SK-N-SH treated with all-trans-retinoic acid at 6 μM for 48 hours (cell line): ENCODE measurements around the gene RALGAPA1.

Experiments used
- ATAC-seq: fragments of 200-7000 bp; cut with Tn5 transposase; 3 replicates; pipeline ENCODE4 v1.9.1; 2020; ENCODE audit warnings: mild to moderate bottlenecking, moderate library complexity
- CSDC2 ChIP-seq: fragments of 250-450 bp; sonication (Bioruptor Pico); IDR thresholded peaks from 2 replicates; pipeline ENCODE4 v1.5.0; 2020; ENCODE audit warnings: mild to moderate bottlenecking, moderate library complexity
- CSRNP3 ChIP-seq: fragments of 250-450 bp; sonication (Bioruptor Pico); IDR thresholded peaks from 2 replicates; pipeline ENCODE4 v1.5.1; 2021; ENCODE audit warnings: mild to moderate bottlenecking, moderate library complexity
- ESRRG ChIP-seq: fragments of 250-450 bp; sonication (Bioruptor Pico); IDR thresholded peaks from 2 replicates; pipeline ENCODE4 v1.6.1; 2021; ENCODE audit warnings: mild to moderate bottlenecking
- ISL1 ChIP-seq: fragments of 250-450 bp; sonication (Bioruptor Pico); IDR thresholded peaks from 2 replicates; pipeline ENCODE4 v2.1.2; 2022; ENCODE audit warnings: mild to moderate bottlenecking, moderate library complexity
- OSR1 ChIP-seq: fragments of 250-450 bp; sonication (Bioruptor Pico); IDR thresholded peaks from 2 replicates; pipeline ENCODE4 v1.8.0; 2022; ENCODE audit warnings: moderate library complexity, mild to moderate bottlenecking, inconsistent platforms
- SNAI2 ChIP-seq: fragments of 250-450 bp; sonication (Bioruptor Pico); IDR thresholded peaks from 2 replicates; pipeline ENCODE4 v1.5.0; 2020; ENCODE audit warnings: mild to moderate bottlenecking, moderate library complexity
- TOX ChIP-seq: fragments of 250-450 bp; sonication (Bioruptor Pico); IDR thresholded peaks from 2 replicates; pipeline ENCODE4 v1.8.0; 2021; ENCODE audit warnings: mild to moderate bottlenecking, moderate library complexity, borderline replicate concordance
- TSHZ2 ChIP-seq: fragments of 250-450 bp; sonication (Bioruptor Pico); IDR thresholded peaks from 2 replicates; pipeline ENCODE4 v1.5.0; 2020; ENCODE audit warnings: mild to moderate bottlenecking, moderate library complexity
- ZC3H10 ChIP-seq: fragments of 250-450 bp; sonication (Bioruptor Pico); IDR thresholded peaks from 2 replicates; pipeline ENCODE4 v1.5.1; 2021; ENCODE audit warnings: mild to moderate bottlenecking, moderate library complexity
- ZFP3 ChIP-seq: fragments of 250-450 bp; sonication (Bioruptor Pico); IDR thresholded peaks from 2 replicates; pipeline ENCODE4 v1.5.0; 2020; ENCODE audit warnings: mild to moderate bottlenecking, moderate library complexity
- ZFP30 ChIP-seq: fragments of 450-650 bp; formaldehyde crosslinking; IDR thresholded peaks from 2 replicates; pipeline ENCODE4 v1.5.0; 2022; ENCODE audit warnings: mild to moderate bottlenecking, moderate library complexity
- ZNF8 ChIP-seq: fragments of 450-650 bp; formaldehyde crosslinking; IDR thresholded peaks from 2 replicates; pipeline ENCODE4 v1.5.0; 2020; ENCODE audit warnings: mild to moderate bottlenecking, moderate library complexity
- TF ChIP-seq, protein P1 (sequence below): fragments of 250-450 bp; sonication (Bioruptor Pico); IDR thresholded peaks from 2 replicates; pipeline ENCODE4 v1.5.1; 2020; ENCODE audit warnings: low read depth, mild to moderate bottlenecking, moderate library complexity
- TF ChIP-seq, protein P2 (sequence below): fragments of 250-450 bp; sonication (Bioruptor Pico); IDR thresholded peaks from 2 replicates; pipeline ENCODE4 v1.8.0; 2020; ENCODE audit warnings: mild to moderate bottlenecking, moderate library complexity, borderline replicate concordance
- TF ChIP-seq, protein P3 (sequence below): fragments of 250-450 bp; sonication (Bioruptor Pico); IDR thresholded peaks from 2 replicates; pipeline ENCODE4 v1.8.0; 2021; ENCODE audit warnings: low read depth, mild to moderate bottlenecking, moderate library complexity, borderline replicate concordance

The RALGAPA1 gene

GRCh38 chr14:35809597-35809996, 502 bp upstream of the RALGAPA1 start (continued):
- TF ChIP-seq SNAI2 (CRISPR knock-in tag): no peak
- no peak for TF ChIP-seq OSR1 (CRISPR knock-in tag)
- TF ChIP-seq, all 23 proteins: peak for 0

DNA sequence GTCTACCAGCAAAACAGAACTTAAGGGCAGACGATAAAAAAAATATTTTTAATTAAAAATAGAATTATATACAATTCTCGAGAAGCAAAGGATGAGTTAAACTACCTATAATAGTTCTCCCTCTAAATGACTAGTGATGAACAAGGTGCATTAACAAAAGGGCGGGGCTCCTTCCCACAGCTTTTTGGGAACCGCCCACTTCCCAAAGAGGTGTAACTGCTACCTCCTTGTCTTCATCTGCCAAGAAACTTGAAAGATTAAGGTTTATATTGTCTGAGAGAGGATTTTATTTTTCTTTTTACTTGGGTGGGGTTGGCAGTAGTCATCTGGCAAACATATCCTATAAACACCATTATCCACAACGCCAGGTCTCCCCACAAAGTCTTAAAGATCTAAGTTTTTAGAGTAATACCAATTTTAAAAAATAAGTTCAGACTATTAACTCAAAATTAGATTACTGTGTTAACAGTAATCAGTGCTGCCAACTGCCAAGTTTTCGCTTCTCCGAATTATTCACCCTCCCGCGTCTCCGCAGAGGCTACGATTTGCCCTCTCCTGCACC, 938 bp downstream of the RALGAPA1 start:
- ATAC-seq: peak; percentile 3; the same call in 2 of the 3 replicates

GRCh38 chr14:35807131-35807961, 1.7 kb downstream of the RALGAPA1 start:
- no peak for ATAC-seq
- TF ChIP-seq ISL1: no peak
- TF ChIP-seq ZFP30 (CRISPR knock-in tag): no peak
- TF ChIP-seq, protein P1, sequence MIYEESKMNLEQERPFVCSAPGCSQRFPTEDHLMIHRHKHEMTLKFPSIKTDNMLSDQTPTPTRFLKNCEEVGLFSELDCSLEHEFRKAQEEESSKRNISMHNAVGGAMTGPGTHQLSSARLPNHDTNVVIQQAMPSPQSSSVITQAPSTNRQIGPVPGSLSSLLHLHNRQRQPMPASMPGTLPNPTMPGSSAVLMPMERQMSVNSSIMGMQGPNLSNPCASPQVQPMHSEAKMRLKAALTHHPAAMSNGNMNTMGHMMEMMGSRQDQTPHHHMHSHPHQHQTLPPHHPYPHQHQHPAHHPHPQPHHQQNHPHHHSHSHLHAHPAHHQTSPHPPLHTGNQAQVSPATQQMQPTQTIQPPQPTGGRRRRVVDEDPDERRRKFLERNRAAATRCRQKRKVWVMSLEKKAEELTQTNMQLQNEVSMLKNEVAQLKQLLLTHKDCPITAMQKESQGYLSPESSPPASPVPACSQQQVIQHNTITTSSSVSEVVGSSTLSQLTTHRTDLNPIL: no peak

More for the DNA sequence above, 938 bp downstream of the RALGAPA1 start:
- TF ChIP-seq ZC3H10 (CRISPR knock-in tag) (no peak), ESRRG (CRISPR knock-in tag) (no peak), ZFP3 (CRISPR knock-in tag) (no peak), ISL1 (no peak), TSHZ2 (no peak), OSR1 (CRISPR knock-in tag) (no peak), ZNF8 (no peak), ZFP30 (CRISPR knock-in tag) (no peak), CSRNP3 (no peak), TOX (no peak), SNAI2 (CRISPR knock-in tag) (no peak)
- TF ChIP-seq, protein P1: no peak
- TF ChIP-seq, protein P2, sequence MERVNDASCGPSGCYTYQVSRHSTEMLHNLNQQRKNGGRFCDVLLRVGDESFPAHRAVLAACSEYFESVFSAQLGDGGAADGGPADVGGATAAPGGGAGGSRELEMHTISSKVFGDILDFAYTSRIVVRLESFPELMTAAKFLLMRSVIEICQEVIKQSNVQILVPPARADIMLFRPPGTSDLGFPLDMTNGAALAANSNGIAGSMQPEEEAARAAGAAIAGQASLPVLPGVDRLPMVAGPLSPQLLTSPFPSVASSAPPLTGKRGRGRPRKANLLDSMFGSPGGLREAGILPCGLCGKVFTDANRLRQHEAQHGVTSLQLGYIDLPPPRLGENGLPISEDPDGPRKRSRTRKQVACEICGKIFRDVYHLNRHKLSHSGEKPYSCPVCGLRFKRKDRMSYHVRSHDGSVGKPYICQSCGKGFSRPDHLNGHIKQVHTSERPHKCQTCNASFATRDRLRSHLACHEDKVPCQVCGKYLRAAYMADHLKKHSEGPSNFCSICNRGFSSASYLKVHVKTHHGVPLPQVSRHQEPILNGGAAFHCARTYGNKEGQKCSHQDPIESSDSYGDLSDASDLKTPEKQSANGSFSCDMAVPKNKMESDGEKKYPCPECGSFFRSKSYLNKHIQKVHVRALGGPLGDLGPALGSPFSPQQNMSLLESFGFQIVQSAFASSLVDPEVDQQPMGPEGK (CRISPR knock-in tag): no peak

- TF ChIP-seq, protein P3, sequence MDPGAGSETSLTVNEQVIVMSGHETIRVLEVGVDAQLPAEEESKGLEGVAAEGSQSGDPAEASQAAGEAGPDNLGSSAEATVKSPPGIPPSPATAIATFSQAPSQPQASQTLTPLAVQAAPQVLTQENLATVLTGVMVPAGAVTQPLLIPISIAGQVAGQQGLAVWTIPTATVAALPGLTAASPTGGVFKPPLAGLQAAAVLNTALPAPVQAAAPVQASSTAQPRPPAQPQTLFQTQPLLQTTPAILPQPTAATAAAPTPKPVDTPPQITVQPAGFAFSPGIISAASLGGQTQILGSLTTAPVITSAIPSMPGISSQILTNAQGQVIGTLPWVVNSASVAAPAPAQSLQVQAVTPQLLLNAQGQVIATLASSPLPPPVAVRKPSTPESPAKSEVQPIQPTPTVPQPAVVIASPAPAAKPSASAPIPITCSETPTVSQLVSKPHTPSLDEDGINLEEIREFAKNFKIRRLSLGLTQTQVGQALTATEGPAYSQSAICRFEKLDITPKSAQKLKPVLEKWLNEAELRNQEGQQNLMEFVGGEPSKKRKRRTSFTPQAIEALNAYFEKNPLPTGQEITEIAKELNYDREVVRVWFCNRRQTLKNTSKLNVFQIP (CRISPR knock-in tag): no peak
- no peak for TF ChIP-seq CSDC2 (CRISPR knock-in tag)
- no peak for ATAC-seq
These were observed 2.8 kb downstream of the RALGAPA1 start for GRCh38 chr14:35806006-35806907.
